Central memory CD8-positive, alpha-beta T cell (primary cell): Measurements from ENCODE around the gene GIT1.

Experiments used
- ATAC-seq: fragments of 150-1000 bp; cut with Tn5 transposase; replicated peaks from 2 replicates; pipeline ENCODE4 v1.10.0; 2022; ENCODE audit warnings: mild to moderate bottlenecking, moderate FRiP score, moderate number of reproducible peaks; ENCODE audit not compliant: poor library complexity, severe bottlenecking; ENCODE audit errors: extremely low read depth
- DNase-seq, 2 donors: peaks; one replicate each; pipeline ENCODE4 v3.0.0; 2021; ENCODE audit warnings: low spot score in 2 of 2
- H3K27ac Mint-ChIP-seq: one replicate; pipeline ENCODE4 v1.8.0; 2022; ENCODE audit warnings: low read depth, mild to moderate bottlenecking, moderate library complexity, mixed read lengths
- H3K27me3 Mint-ChIP-seq: one replicate; pipeline ENCODE4 v1.8.0; 2022; ENCODE audit warnings: mixed read lengths
- H3K36me3 Mint-ChIP-seq: one replicate; pipeline ENCODE4 v1.8.0; 2022; ENCODE audit warnings: mild to moderate bottlenecking, moderate library complexity, mixed read lengths; ENCODE audit not compliant: insufficient read depth
- H3K4me1 Mint-ChIP-seq: one replicate; pipeline ENCODE4 v1.8.0; 2022; ENCODE audit warnings: mixed read lengths
- H3K4me3 Mint-ChIP-seq: one replicate; pipeline ENCODE4 v1.8.0; 2022; ENCODE audit warnings: mild to moderate bottlenecking, moderate library complexity, mixed read lengths
- H3K9me3 Mint-ChIP-seq: one replicate; pipeline ENCODE4 v1.8.0; 2022; ENCODE audit warnings: mixed read lengths

Gene GIT1

GRCh38 chr17:29586676-29587469 is 2.6 kb downstream of the GIT1 start:
- no peak for ATAC-seq
- Mint-ChIP-seq H3K27me3 (no peaks in the 10 kb centered on the region), H3K4me3 (peak overlapping the region; percentile 87), H3K36me3 (peaks cover 7% of the 10 kb centered on the region), H3K27ac (no peak overlapping the region), H3K4me1 (peaks cover 63% of the 10 kb centered on the region), H3K9me3 (no peaks in the 10 kb centered on the region)
- no peak for DNase-seq

GRCh38 chr17:29585080-29585751 is 4.2 kb downstream of the GIT1 start:
- no peaks in the 10 kb centered on the region for H3K9me3 Mint-ChIP-seq
- ATAC-seq: no peak
- H3K4me1 Mint-ChIP-seq: peaks cover 51% of the 10 kb centered on the region
- H3K4me3 Mint-ChIP-seq: no peak overlapping the region
- no peak for DNase-seq
- H3K36me3 Mint-ChIP-seq: peaks cover 10% of the 10 kb centered on the region
- no peaks in the 10 kb centered on the region for H3K27me3 Mint-ChIP-seq
- peak overlapping the region; percentile 8 for H3K27ac Mint-ChIP-seq

GRCh38 chr17:29584452-29585079 is 4.9 kb downstream of the GIT1 start:
- no peaks in the 10 kb centered on the region for H3K27me3 Mint-ChIP-seq
- DNase-seq (no peak), ATAC-seq (no peak)
- H3K4me3 Mint-ChIP-seq: no peak overlapping the region
- H3K36me3 Mint-ChIP-seq: peaks cover 10% of the 10 kb centered on the region
- H3K9me3 Mint-ChIP-seq: no peaks in the 10 kb centered on the region
- no peak overlapping the region for H3K27ac Mint-ChIP-seq
- H3K4me1 Mint-ChIP-seq: peaks cover 49% of the 10 kb centered on the region

GRCh38 chr17:29583324-29584248 is 5.9 kb downstream of the GIT1 start:
- ATAC-seq: no peak
- peaks cover 49% of the 10 kb centered on the region for H3K4me1 Mint-ChIP-seq
- no peaks in the 10 kb centered on the region for H3K9me3 Mint-ChIP-seq
- no peak overlapping the region for H3K27ac Mint-ChIP-seq
- H3K4me3 Mint-ChIP-seq: no peak overlapping the region
- H3K27me3 Mint-ChIP-seq: no peaks in the 10 kb centered on the region
- peaks cover 10% of the 10 kb centered on the region for H3K36me3 Mint-ChIP-seq
- DNase-seq: no peak

GRCh38 chr17:29582772-29583171 is 6.7 kb downstream of the GIT1 start:
- ATAC-seq: no peak
- H3K4me3 Mint-ChIP-seq: no peak overlapping the region
- H3K36me3 Mint-ChIP-seq: peaks cover 10% of the 10 kb centered on the region
- peaks cover 43% of the 10 kb centered on the region for H3K4me1 Mint-ChIP-seq
- H3K9me3 Mint-ChIP-seq: no peaks in the 10 kb centered on the region
- H3K27me3 Mint-ChIP-seq: no peaks in the 10 kb centered on the region
- no peak for DNase-seq
- no peak overlapping the region for H3K27ac Mint-ChIP-seq

GRCh38 chr17:29582254-29582765 is 7.1 kb downstream of the GIT1 start:
- Mint-ChIP-seq H3K4me1 (peaks cover 38% of the 10 kb centered on the region), H3K27me3 (no peaks in the 10 kb centered on the region), H3K4me3 (no peak overlapping the region), H3K27ac (no peak overlapping the region), H3K9me3 (no peaks in the 10 kb centered on the region), H3K36me3 (peaks cover 10% of the 10 kb centered on the region)
- DNase-seq: no peak
- ATAC-seq: no peak

- no peak overlapping the region for H3K27ac Mint-ChIP-seq
- H3K4me3 Mint-ChIP-seq: no peak overlapping the region
- H3K9me3 Mint-ChIP-seq: no peaks in the 10 kb centered on the region
- no peak for ATAC-seq
- H3K36me3 Mint-ChIP-seq: peaks cover 10% of the 10 kb centered on the region
- no peak for DNase-seq
- H3K4me1 Mint-ChIP-seq: peaks cover 33% of the 10 kb centered on the region
- no peaks in the 10 kb centered on the region for H3K27me3 Mint-ChIP-seq
Measured at GRCh38 chr17:29581583-29582253, 7.7 kb downstream of the GIT1 start.

GRCh38 chr17:29579866-29580771 is 9.3 kb downstream of the GIT1 start:
- Mint-ChIP-seq H3K9me3 (no peaks in the 10 kb centered on the region), H3K36me3 (peaks cover 13% of the 10 kb centered on the region), H3K4me1 (peaks cover 20% of the 10 kb centered on the region), H3K27ac (no peak overlapping the region), H3K27me3 (no peaks in the 10 kb centered on the region), H3K4me3 (no peak overlapping the region)
- DNase-seq (peak; percentile 86 to 89), ATAC-seq (peak; percentile 99)

GRCh38 chr17:29578626-29579485 is 10.6 kb downstream of the GIT1 start:
- Mint-ChIP-seq H3K27ac (no peak overlapping the region), H3K4me3 (no peak overlapping the region), H3K36me3 (peaks cover 17% of the 10 kb centered on the region), H3K4me1 (peaks cover 15% of the 10 kb centered on the region), H3K27me3 (no peaks in the 10 kb centered on the region), H3K9me3 (no peaks in the 10 kb centered on the region)
- DNase-seq: no peak
- no peak for ATAC-seq

GRCh38 chr17:29577385-29578211 is 11.8 kb downstream of the GIT1 start:
- H3K36me3 Mint-ChIP-seq: peaks cover 15% of the 10 kb centered on the region
- no peak overlapping the region for H3K27ac Mint-ChIP-seq
- H3K4me3 Mint-ChIP-seq: no peak overlapping the region
- DNase-seq: no peak
- H3K27me3 Mint-ChIP-seq: no peaks in the 10 kb centered on the region
- ATAC-seq: no peak
- H3K4me1 Mint-ChIP-seq: peaks cover 15% of the 10 kb centered on the region
- no peaks in the 10 kb centered on the region for H3K9me3 Mint-ChIP-seq
